ENCODE results near the gene NOXRED1.

NOXRED1 gene

GRCh38 chr14:77409131-77409533 is 14.2 kb downstream of the NOXRED1 start:
- Histone ChIP-seq H3K4me2 (ENCODE audit: low read depth, low read length, poor library complexity, severe bottlenecking) (no peak overlapping the region), H3K36me3 (ENCODE audit: insufficient read depth, low read length) (no peaks in the 10 kb centered on the region), H3K79me2 (ENCODE audit: insufficient read depth, low read length) (no peaks in the 10 kb centered on the region), H2AFZ (ENCODE audit: low read length) (no peak overlapping the region), H3K4me1 (ENCODE audit: insufficient read depth, low read length, poor library complexity, severe bottlenecking) (peaks cover 23% of the 10 kb centered on the region), H3K9me2 (replicated peaks; ENCODE audit: low read depth, low read length) (no peaks in the 10 kb centered on the region), H3K9me3 (ENCODE audit: insufficient read depth, low read depth, low read length) (no peaks in the 10 kb centered on the region), H4K20me1 (ENCODE audit: insufficient read depth, low read length, poor library complexity, severe bottlenecking) (no peaks in the 10 kb centered on the region), H3F3A (ENCODE audit: low read depth) (no peaks in the 10 kb centered on the region), H3K9ac (ENCODE audit: low read depth, low read length, poor library complexity, severe bottlenecking) (no peak overlapping the region), H3K4me3 (ENCODE audit: low read length, poor library complexity, severe bottlenecking) (no peak overlapping the region), H3K27me3 (ENCODE audit: insufficient read depth, low read length, poor library complexity, severe bottlenecking) (no peaks in the 10 kb centered on the region)
- no peak for TF ChIP-seq EZH2phosphoT487 (IDR thresholded peaks at IDR 0.05; ENCODE audit: borderline replicate concordance)
- TF ChIP-seq CTCF (conservative IDR thresholded peaks at IDR 0.05; ENCODE audit: low read length): peak; percentile 51

- Histone ChIP-seq H3K36me3 (ENCODE audit: insufficient read depth, low read length) (no peaks in the 10 kb centered on the region), H3F3A (ENCODE audit: low read depth) (no peaks in the 10 kb centered on the region), H3K4me3 (ENCODE audit: low read length, poor library complexity, severe bottlenecking) (peak overlapping the region; percentile 43), H3K4me2 (ENCODE audit: low read depth, low read length, poor library complexity, severe bottlenecking) (peak overlapping the region; percentile 66), H3K9me2 (replicated peaks; ENCODE audit: low read depth, low read length) (no peaks in the 10 kb centered on the region), H3K79me2 (ENCODE audit: insufficient read depth, low read length) (no peaks in the 10 kb centered on the region), H3K9me3 (ENCODE audit: insufficient read depth, low read depth, low read length) (no peaks in the 10 kb centered on the region), H3K9ac (ENCODE audit: low read depth, low read length, poor library complexity, severe bottlenecking) (peak overlapping the region; percentile 14), H3K27me3 (ENCODE audit: insufficient read depth, low read length, poor library complexity, severe bottlenecking) (no peaks in the 10 kb centered on the region), H3K4me1 (ENCODE audit: insufficient read depth, low read length, poor library complexity, severe bottlenecking) (peaks cover 23% of the 10 kb centered on the region), H4K20me1 (ENCODE audit: insufficient read depth, low read length, poor library complexity, severe bottlenecking) (no peaks in the 10 kb centered on the region), H2AFZ (ENCODE audit: low read length) (peak overlapping the region; percentile 25; the same call in 1 of the 2 replicates)
- TF ChIP-seq EZH2phosphoT487 (IDR thresholded peaks at IDR 0.05; ENCODE audit: borderline replicate concordance): no peak
- no peak for TF ChIP-seq CTCF (conservative IDR thresholded peaks at IDR 0.05; ENCODE audit: low read length)
These were observed 16.2 kb downstream of the NOXRED1 start for GRCh38 chr14:77407158-77407557.

GRCh38 chr14:77406718-77407117 is 16.6 kb downstream of the NOXRED1 start:
- peaks cover 23% of the 10 kb centered on the region for H3K4me1 ChIP-seq (ENCODE audit: insufficient read depth, low read length, poor library complexity, severe bottlenecking)
- H3K4me2 ChIP-seq (ENCODE audit: low read depth, low read length, poor library complexity, severe bottlenecking): peak overlapping the region; percentile 66
- no peak for TF ChIP-seq CTCF (conservative IDR thresholded peaks at IDR 0.05; ENCODE audit: low read length)
- no peak for TF ChIP-seq EZH2phosphoT487 (IDR thresholded peaks at IDR 0.05; ENCODE audit: borderline replicate concordance)
- H3K27me3 ChIP-seq (ENCODE audit: insufficient read depth, low read length, poor library complexity, severe bottlenecking): no peaks in the 10 kb centered on the region
- H3F3A ChIP-seq (ENCODE audit: low read depth): no peaks in the 10 kb centered on the region
- peak overlapping the region; percentile 14 for H3K9ac ChIP-seq (ENCODE audit: low read depth, low read length, poor library complexity, severe bottlenecking)
- H3K4me3 ChIP-seq (ENCODE audit: low read length, poor library complexity, severe bottlenecking): peak overlapping the region; percentile 43
- no peaks in the 10 kb centered on the region for H3K9me2 ChIP-seq (replicated peaks; ENCODE audit: low read depth, low read length)
- H3K36me3 ChIP-seq (ENCODE audit: insufficient read depth, low read length): no peaks in the 10 kb centered on the region
- H2AFZ ChIP-seq (ENCODE audit: low read length): 0 out of 2 replicates have a peak overlapping the region, but pooled peaks have one; percentile 25
- H4K20me1 ChIP-seq (ENCODE audit: insufficient read depth, low read length, poor library complexity, severe bottlenecking): no peaks in the 10 kb centered on the region
- no peaks in the 10 kb centered on the region for H3K79me2 ChIP-seq (ENCODE audit: insufficient read depth, low read length)
- H3K9me3 ChIP-seq (ENCODE audit: insufficient read depth, low read depth, low read length): no peaks in the 10 kb centered on the region

Data from Loucy (cell line).